OCI-LY7 (cell line): Measurements from ENCODE around the gene PKN2. TPM values are rescaled to one million over a fixed set of nuclear protein-coding genes. Genes with fewer than 3 reads are reported as not detected.
"Not testable (repeated sequence)": the region's sequence is repeated elsewhere in the genome, so short reads cannot be mapped to it uniquely, and the experiment has no call there.

Experiments
- BruUV-seq: library from RNA; stranded (reverse); fragments of 400-500 nt; replicated peaks from 2 replicates; lab custom pipeline; 2021; lab: Mats Ljungman, UMichigan
- CTCF ChIA-PET: fragments of 300-600 bp; sonication (Branson Sonifier 250); formaldehyde crosslinking; loops from one replicate; lab custom pipeline; 2022; ENCODE audit warnings: antibody characterized with exemption; ENCODE audit not compliant: unreplicated experiment; lab: Charles Lee
- POLR2A ChIA-PET: fragments of 300-600 bp; sonication (Branson Sonifier 250); formaldehyde crosslinking; loops from one replicate; lab custom pipeline; 2022; ENCODE audit warnings: antibody characterized with exemption; lab: Charles Lee
- DNase-seq: peaks from one replicate; pipeline ENCODE4 v3.0.0-alpha.2; 2015; ENCODE audit warnings: low spot score
- H2AFZ ChIP-seq: fragments of 200-600 bp; sonication (generic), shearing (Covaris generic); 2 replicates; pipeline ENCODE4 v1.6.1; 2014; ENCODE audit warnings: mild to moderate bottlenecking, antibody characterized with exemption, low read length, moderate library complexity
- H3K27ac ChIP-seq: fragments of 200-600 bp; sonication (generic); 2 replicates; pipeline ENCODE4 v1.5.1; 2014; ENCODE audit warnings: mixed run types, low read depth, mild to moderate bottlenecking, moderate library complexity, low read length, inconsistent platforms; ENCODE audit not compliant: poor library complexity, severe bottlenecking
- H3K36me3 ChIP-seq: fragments of 200-600 bp; sonication (generic); 2 replicates; pipeline ENCODE4 v1.6.1; 2014; ENCODE audit warnings: mild to moderate bottlenecking, antibody characterized with exemption, low read length, moderate library complexity, mixed read lengths; ENCODE audit not compliant: insufficient read depth
- H3K4me1 ChIP-seq: fragments of 200-600 bp; sonication (generic); 2 replicates; pipeline ENCODE4 v1.5.1; 2014; ENCODE audit warnings: mild to moderate bottlenecking, low read length; ENCODE audit not compliant: insufficient read depth, poor library complexity, severe bottlenecking
- H3K4me2 ChIP-seq: fragments of 200-600 bp; sonication (generic); 2 replicates; pipeline ENCODE4 v1.6.1; 2014; ENCODE audit warnings: mild to moderate bottlenecking, low read length
- H3K4me3 ChIP-seq: fragments of 200-600 bp; sonication (generic); 2 replicates; pipeline ENCODE4 v1.5.1; 2014; ENCODE audit warnings: mild to moderate bottlenecking, low read depth, low read length; ENCODE audit not compliant: poor library complexity, severe bottlenecking
- H3K79me2 ChIP-seq: fragments of 200-600 bp; sonication (generic); 2 replicates; pipeline ENCODE4 v1.6.1; 2016; ENCODE audit warnings: low read depth, mild to moderate bottlenecking, low read length, moderate library complexity, mixed read lengths; ENCODE audit not compliant: insufficient read depth
- H3K9me2 ChIP-seq: fragments of 200-600 bp; sonication (generic); 2 replicates; pipeline ENCODE4 v1.6.1; 2016; ENCODE audit warnings: mild to moderate bottlenecking, low read length, mixed read lengths; ENCODE audit not compliant: insufficient read depth
- H3K9me3 ChIP-seq: fragments of 200-600 bp; sonication (generic); 2 replicates; pipeline ENCODE4 v1.6.1; 2014; ENCODE audit warnings: mild to moderate bottlenecking, mixed run types, low read length, mixed read lengths
- H4K20me1 ChIP-seq: fragments of 200-600 bp; sonication (generic); 2 replicates; pipeline ENCODE4 v1.6.1; 2014; ENCODE audit warnings: mild to moderate bottlenecking, antibody characterized with exemption, low read length, moderate library complexity, mixed read lengths; ENCODE audit not compliant: insufficient read depth
- EZH2phosphoT487 ChIP-seq: fragments of 200-600 bp; sonication (generic); IDR thresholded peaks from 2 replicates; pipeline ENCODE4 v1.6.1; 2018; ENCODE audit warnings: low read depth, borderline replicate concordance, mild to moderate bottlenecking, mixed run types, antibody characterized with exemption, low read length, moderate library complexity, mixed read lengths
- intact Hi-C: fragments of 100-400 bp; cut with micrococcal nuclease; formaldehyde crosslinking; loops from one replicate; pipeline ENCODE4 v1.10.0; 2022; ENCODE audit not compliant: unreplicated experiment
- total RNA-seq, 2 experiments: library from RNA; depleted of rRNA in 1 of 2; stranded (reverse); fragments of >200 nt in 1 of 2; shearing (Covaris generic) in 1 of 2; gene quantifications; 2 replicates each; pipeline ENCODE4 v1.2.3, GENCODE V29; 2014 to 2022
- TF ChIP-seq, protein P1 (sequence below): fragments of 200-600 bp; sonication (generic); conservative IDR thresholded peaks from 2 replicates; pipeline ENCODE4 v1.5.1; 2014; ENCODE audit warnings: mild to moderate bottlenecking, antibody characterized with exemption, low read length, moderate library complexity, mixed read lengths

The PKN2 gene
- total RNA-seq, 2 experiments from 2014 or later = 22.3 to 28.2 TPM

GRCh38 chr1:88877382-88877825 is 193.3 kb downstream of the PKN2 start:
- H4K20me1 ChIP-seq = no peaks in the 10 kb centered on the region; the same call in 1 of the 2 replicates
- H3K4me1 ChIP-seq = no peaks in the 10 kb centered on the region
- peak; percentile 58 for DNase-seq
- H2AFZ ChIP-seq = no peak overlapping the region
- CTCF ChIA-PET = no interaction called here
- no peaks in the 10 kb centered on the region for H3K9me2 ChIP-seq
- H3K9me3 ChIP-seq = no peaks in the 10 kb centered on the region
- intact Hi-C loops = loop anchor here (1.0 kb wide), 1 partner anchor 222 kb away; no protein-coding TSS in a partner anchor
- no peak for TF ChIP-seq EZH2phosphoT487
- TF ChIP-seq, protein P1, sequence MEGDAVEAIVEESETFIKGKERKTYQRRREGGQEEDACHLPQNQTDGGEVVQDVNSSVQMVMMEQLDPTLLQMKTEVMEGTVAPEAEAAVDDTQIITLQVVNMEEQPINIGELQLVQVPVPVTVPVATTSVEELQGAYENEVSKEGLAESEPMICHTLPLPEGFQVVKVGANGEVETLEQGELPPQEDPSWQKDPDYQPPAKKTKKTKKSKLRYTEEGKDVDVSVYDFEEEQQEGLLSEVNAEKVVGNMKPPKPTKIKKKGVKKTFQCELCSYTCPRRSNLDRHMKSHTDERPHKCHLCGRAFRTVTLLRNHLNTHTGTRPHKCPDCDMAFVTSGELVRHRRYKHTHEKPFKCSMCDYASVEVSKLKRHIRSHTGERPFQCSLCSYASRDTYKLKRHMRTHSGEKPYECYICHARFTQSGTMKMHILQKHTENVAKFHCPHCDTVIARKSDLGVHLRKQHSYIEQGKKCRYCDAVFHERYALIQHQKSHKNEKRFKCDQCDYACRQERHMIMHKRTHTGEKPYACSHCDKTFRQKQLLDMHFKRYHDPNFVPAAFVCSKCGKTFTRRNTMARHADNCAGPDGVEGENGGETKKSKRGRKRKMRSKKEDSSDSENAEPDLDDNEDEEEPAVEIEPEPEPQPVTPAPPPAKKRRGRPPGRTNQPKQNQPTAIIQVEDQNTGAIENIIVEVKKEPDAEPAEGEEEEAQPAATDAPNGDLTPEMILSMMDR = peak; percentile 88
- no peak overlapping the region for H3K4me3 ChIP-seq
- H3K27ac ChIP-seq = no peak overlapping the region
- peaks cover 50% of the 10 kb centered on the region; the same call in 1 of the 2 replicates for H3K79me2 ChIP-seq
- BruUV-seq = no TSS peak
- POLR2A ChIA-PET = interaction anchor here (0.6 to 2.4 kb wide), 5 partner anchors 10 to 1751 kb away, joined by 3 to 10 read pairs (median 3); partner anchors contain the start of gene PKN2
- H3K4me2 ChIP-seq = no peak overlapping the region
- H3K36me3 ChIP-seq = peaks cover 64% of the 10 kb centered on the region

- H3K4me2 ChIP-seq = no peak overlapping the region
- no peaks in the 10 kb centered on the region for H3K9me2 ChIP-seq
- no peak overlapping the region for H3K27ac ChIP-seq
- CTCF ChIA-PET = no interaction called here
- H3K4me1 ChIP-seq = peaks cover 3% of the 10 kb centered on the region
- TF ChIP-seq, protein P1 = no peak
- no peak for TF ChIP-seq EZH2phosphoT487
- no peak overlapping the region for H2AFZ ChIP-seq
- H3K4me3 ChIP-seq = no peak overlapping the region
- H3K9me3 ChIP-seq = no peaks in the 10 kb centered on the region
- POLR2A ChIA-PET = interaction anchor here (1.2 to 2.4 kb wide), 2 partner anchors 10 to 12 kb away, joined by 5 to 10 read pairs; no protein-coding TSS in a partner anchor
- peaks cover 45% of the 10 kb centered on the region; the same call in 1 of the 2 replicates for H3K79me2 ChIP-seq
- intact Hi-C loops = loop anchor here (1.0 kb wide), 1 partner anchor 223 kb away; no protein-coding TSS in a partner anchor
- DNase-seq = no peak
- peaks cover 64% of the 10 kb centered on the region for H3K36me3 ChIP-seq
- H4K20me1 ChIP-seq = no peaks in the 10 kb centered on the region; the same call in 1 of the 2 replicates
- BruUV-seq = no TSS peak
These were observed 193.8 kb downstream of the PKN2 start for GRCh38 chr1:88877911-88878310.

- no peak for DNase-seq
- Histone ChIP-seq H4K20me1 (no peaks in the 10 kb centered on the region; the same call in 1 of the 2 replicates), H3K4me1 (peaks cover 6% of the 10 kb centered on the region), H3K4me3 (no peak overlapping the region), H3K27ac (no peak overlapping the region), H3K9me2 (no peaks in the 10 kb centered on the region), H3K9me3 (no peaks in the 10 kb centered on the region), H3K4me2 (no peak overlapping the region), H3K36me3 (peaks cover 64% of the 10 kb centered on the region), H2AFZ (no peak overlapping the region), H3K79me2 (peaks cover 38% of the 10 kb centered on the region; the same call in 1 of the 2 replicates)
- BruUV-seq = no TSS peak
- ChIA-PET CTCF (no interaction called here), POLR2A (interaction anchor here (0.6 to 2.4 kb wide), 4 partner anchors 9 to 1985 kb away, joined by 3 to 10 read pairs (median 7); no protein-coding TSS in a partner anchor)
- TF ChIP-seq, protein P1 = no peak
- TF ChIP-seq EZH2phosphoT487 = no peak
- intact Hi-C loops = no loop called here
These were observed 194.7 kb downstream of the PKN2 start for GRCh38 chr1:88878731-88879130.

- H3K4me1 ChIP-seq, H3K9me2 ChIP-seq, BruUV-seq, H3K9me3 ChIP-seq, H2AFZ ChIP-seq, H4K20me1 ChIP-seq, CTCF ChIA-PET, H3K27ac ChIP-seq, H3K4me3 ChIP-seq, H3K4me2 ChIP-seq, DNase-seq: not testable (repeated sequence)
- intact Hi-C loops = loop anchor here (10.0 kb wide), 1 partner anchor 1546 kb away; no protein-coding TSS in a partner anchor
- Histone ChIP-seq H3K79me2 (peaks cover 22% of the 10 kb centered on the region; the same call in 1 of the 2 replicates), H3K36me3 (peaks cover 72% of the 10 kb centered on the region)
- POLR2A ChIA-PET = interaction anchor here (0.6 to 1.0 kb wide), 7 partner anchors 8 to 701 kb away, joined by 3 to 6 read pairs (median 3); no protein-coding TSS in a partner anchor
These were observed 196.6 kb downstream of the PKN2 start for GRCh38 chr1:88880717-88881116.
